ENCODE data around the gene UBXN1.

DNA sequence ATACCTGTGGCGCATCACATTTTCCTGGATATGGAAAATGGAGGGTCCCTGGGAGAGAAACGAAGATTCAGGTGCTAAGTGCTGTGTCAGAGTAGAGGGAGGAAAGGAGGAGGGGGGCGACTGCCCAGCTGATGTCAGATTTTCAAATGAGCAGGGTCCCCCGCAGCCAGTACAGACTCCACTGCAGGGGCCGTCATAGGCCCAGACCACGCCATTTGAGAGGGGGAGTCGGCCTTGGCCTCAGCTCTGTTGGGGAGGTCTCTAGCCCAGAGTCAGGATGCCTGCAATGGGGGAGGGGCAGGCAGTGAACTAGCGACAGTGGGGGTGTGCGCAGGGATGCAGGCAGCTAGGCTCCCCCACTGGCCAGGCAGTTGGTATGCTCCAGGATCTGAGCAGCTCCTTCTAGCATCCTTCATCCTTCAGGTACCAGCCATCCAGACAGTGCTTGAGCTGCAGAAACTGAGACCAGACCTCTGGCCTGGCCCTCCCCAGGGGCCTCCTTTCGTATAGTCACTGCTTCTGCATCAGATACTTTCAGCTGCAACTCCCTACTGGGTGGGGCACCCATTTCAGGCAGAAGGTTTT lies 28.5 kb upstream of the UBXN1 start, which contains the start of the genes BSCL2 and GNG3:
- TF ChIP-seq POLR2AphosphoS5 (IDR thresholded peaks at IDR 0.05): no peak
- TF ChIP-seq, protein P1, sequence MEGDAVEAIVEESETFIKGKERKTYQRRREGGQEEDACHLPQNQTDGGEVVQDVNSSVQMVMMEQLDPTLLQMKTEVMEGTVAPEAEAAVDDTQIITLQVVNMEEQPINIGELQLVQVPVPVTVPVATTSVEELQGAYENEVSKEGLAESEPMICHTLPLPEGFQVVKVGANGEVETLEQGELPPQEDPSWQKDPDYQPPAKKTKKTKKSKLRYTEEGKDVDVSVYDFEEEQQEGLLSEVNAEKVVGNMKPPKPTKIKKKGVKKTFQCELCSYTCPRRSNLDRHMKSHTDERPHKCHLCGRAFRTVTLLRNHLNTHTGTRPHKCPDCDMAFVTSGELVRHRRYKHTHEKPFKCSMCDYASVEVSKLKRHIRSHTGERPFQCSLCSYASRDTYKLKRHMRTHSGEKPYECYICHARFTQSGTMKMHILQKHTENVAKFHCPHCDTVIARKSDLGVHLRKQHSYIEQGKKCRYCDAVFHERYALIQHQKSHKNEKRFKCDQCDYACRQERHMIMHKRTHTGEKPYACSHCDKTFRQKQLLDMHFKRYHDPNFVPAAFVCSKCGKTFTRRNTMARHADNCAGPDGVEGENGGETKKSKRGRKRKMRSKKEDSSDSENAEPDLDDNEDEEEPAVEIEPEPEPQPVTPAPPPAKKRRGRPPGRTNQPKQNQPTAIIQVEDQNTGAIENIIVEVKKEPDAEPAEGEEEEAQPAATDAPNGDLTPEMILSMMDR (IDR thresholded peaks at IDR 0.05): no peak
